ENCODE measurements around the gene G0S2. TPM values are rescaled to one million over a fixed set of nuclear protein-coding genes. Genes with fewer than 3 reads are reported as not detected.
A peak's percentile ranks its signal among the peaks of the same experiment; 100 is the strongest.

G0S2 gene
- total and polyA plus RNA-seq, 9 of the 15 experiments (the other 6 are each of a cell fraction or from before 2014, with no cell fraction given) = 0.18 to 65.6 (median 11.4) TPM

DNA sequence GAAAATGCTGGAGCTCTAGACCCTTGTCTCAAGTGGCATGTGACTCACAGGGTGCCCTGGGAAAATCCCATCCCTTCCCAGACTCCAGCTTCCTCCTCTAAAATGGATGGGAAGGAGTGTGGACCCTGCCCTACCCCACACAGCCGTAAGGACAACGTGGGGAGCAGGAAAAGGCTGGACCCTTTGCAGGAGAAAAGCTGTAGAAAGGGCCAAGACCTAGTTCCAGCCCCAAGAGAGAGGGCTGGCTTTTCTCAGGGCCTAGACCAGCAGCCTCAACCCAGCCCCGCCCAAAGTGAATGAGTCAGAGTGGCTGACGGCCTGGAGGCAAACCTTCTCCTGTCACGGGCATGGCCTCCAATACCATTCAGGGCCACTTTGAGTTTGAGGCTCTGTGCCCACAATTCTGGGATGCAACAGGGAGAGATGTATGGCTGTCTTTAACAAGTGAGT lies 24.0 kb upstream of the G0S2 start (continued):
- TF ChIP-seq, protein P1, sequence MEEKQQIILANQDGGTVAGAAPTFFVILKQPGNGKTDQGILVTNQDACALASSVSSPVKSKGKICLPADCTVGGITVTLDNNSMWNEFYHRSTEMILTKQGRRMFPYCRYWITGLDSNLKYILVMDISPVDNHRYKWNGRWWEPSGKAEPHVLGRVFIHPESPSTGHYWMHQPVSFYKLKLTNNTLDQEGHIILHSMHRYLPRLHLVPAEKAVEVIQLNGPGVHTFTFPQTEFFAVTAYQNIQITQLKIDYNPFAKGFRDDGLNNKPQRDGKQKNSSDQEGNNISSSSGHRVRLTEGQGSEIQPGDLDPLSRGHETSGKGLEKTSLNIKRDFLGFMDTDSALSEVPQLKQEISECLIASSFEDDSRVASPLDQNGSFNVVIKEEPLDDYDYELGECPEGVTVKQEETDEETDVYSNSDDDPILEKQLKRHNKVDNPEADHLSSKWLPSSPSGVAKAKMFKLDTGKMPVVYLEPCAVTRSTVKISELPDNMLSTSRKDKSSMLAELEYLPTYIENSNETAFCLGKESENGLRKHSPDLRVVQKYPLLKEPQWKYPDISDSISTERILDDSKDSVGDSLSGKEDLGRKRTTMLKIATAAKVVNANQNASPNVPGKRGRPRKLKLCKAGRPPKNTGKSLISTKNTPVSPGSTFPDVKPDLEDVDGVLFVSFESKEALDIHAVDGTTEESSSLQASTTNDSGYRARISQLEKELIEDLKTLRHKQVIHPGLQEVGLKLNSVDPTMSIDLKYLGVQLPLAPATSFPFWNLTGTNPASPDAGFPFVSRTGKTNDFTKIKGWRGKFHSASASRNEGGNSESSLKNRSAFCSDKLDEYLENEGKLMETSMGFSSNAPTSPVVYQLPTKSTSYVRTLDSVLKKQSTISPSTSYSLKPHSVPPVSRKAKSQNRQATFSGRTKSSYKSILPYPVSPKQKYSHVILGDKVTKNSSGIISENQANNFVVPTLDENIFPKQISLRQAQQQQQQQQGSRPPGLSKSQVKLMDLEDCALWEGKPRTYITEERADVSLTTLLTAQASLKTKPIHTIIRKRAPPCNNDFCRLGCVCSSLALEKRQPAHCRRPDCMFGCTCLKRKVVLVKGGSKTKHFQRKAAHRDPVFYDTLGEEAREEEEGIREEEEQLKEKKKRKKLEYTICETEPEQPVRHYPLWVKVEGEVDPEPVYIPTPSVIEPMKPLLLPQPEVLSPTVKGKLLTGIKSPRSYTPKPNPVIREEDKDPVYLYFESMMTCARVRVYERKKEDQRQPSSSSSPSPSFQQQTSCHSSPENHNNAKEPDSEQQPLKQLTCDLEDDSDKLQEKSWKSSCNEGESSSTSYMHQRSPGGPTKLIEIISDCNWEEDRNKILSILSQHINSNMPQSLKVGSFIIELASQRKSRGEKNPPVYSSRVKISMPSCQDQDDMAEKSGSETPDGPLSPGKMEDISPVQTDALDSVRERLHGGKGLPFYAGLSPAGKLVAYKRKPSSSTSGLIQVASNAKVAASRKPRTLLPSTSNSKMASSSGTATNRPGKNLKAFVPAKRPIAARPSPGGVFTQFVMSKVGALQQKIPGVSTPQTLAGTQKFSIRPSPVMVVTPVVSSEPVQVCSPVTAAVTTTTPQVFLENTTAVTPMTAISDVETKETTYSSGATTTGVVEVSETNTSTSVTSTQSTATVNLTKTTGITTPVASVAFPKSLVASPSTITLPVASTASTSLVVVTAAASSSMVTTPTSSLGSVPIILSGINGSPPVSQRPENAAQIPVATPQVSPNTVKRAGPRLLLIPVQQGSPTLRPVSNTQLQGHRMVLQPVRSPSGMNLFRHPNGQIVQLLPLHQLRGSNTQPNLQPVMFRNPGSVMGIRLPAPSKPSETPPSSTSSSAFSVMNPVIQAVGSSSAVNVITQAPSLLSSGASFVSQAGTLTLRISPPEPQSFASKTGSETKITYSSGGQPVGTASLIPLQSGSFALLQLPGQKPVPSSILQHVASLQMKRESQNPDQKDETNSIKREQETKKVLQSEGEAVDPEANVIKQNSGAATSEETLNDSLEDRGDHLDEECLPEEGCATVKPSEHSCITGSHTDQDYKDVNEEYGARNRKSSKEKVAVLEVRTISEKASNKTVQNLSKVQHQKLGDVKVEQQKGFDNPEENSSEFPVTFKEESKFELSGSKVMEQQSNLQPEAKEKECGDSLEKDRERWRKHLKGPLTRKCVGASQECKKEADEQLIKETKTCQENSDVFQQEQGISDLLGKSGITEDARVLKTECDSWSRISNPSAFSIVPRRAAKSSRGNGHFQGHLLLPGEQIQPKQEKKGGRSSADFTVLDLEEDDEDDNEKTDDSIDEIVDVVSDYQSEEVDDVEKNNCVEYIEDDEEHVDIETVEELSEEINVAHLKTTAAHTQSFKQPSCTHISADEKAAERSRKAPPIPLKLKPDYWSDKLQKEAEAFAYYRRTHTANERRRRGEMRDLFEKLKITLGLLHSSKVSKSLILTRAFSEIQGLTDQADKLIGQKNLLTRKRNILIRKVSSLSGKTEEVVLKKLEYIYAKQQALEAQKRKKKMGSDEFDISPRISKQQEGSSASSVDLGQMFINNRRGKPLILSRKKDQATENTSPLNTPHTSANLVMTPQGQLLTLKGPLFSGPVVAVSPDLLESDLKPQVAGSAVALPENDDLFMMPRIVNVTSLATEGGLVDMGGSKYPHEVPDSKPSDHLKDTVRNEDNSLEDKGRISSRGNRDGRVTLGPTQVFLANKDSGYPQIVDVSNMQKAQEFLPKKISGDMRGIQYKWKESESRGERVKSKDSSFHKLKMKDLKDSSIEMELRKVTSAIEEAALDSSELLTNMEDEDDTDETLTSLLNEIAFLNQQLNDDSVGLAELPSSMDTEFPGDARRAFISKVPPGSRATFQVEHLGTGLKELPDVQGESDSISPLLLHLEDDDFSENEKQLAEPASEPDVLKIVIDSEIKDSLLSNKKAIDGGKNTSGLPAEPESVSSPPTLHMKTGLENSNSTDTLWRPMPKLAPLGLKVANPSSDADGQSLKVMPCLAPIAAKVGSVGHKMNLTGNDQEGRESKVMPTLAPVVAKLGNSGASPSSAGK (IDR thresholded peaks at IDR 0.05) = peak; percentile 66
- TF ChIP-seq ZC3H8 (IDR thresholded peaks at IDR 0.05) = no peak
- TF ChIP-seq KDM4B (IDR thresholded peaks at IDR 0.05; ENCODE audit: borderline replicate concordance in 2 of 2, low read depth in 1 of 2) = no peak
- no peak for TF ChIP-seq ZNF785 (CRISPR knock-in tag; IDR thresholded peaks at IDR 0.05)
- no peak for TF ChIP-seq ZFP30 (CRISPR knock-in tag; IDR thresholded peaks at IDR 0.05; ENCODE audit: borderline replicate concordance)
- no peak for TF ChIP-seq ZNF76 (CRISPR knock-in tag; IDR thresholded peaks at IDR 0.05; ENCODE audit: borderline replicate concordance)
- TF ChIP-seq PRPF4 (IDR thresholded peaks at IDR 0.05; ENCODE audit: insufficient read depth, low read depth, low read length, poor library complexity, severe bottlenecking) = no peak
- TF ChIP-seq, protein P2, sequence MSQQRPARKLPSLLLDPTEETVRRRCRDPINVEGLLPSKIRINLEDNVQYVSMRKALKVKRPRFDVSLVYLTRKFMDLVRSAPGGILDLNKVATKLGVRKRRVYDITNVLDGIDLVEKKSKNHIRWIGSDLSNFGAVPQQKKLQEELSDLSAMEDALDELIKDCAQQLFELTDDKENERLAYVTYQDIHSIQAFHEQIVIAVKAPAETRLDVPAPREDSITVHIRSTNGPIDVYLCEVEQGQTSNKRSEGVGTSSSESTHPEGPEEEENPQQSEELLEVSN (IDR thresholded peaks at IDR 0.05; ENCODE audit: borderline replicate concordance in 1 of 2, extremely low read depth in 1 of 2, insufficient read depth in 1 of 2, insufficient read length in 1 of 2, low read depth in 1 of 2, low read length in 1 of 2, poor library complexity in 1 of 2, severe bottlenecking in 1 of 2) = peak in 1 of 2 experiments; percentile 59
- TF ChIP-seq LCOR (CRISPR knock-in tag; IDR thresholded peaks at IDR 0.05) = no peak
- no peak for TF ChIP-seq ESRRB (CRISPR knock-in tag; IDR thresholded peaks at IDR 0.05; ENCODE audit: borderline replicate concordance)
- no peak for TF ChIP-seq HCFC1 (IDR thresholded peaks at IDR 0.05; ENCODE audit: low read depth, low read length)

Measured in K562 (cell line).